Heart right ventricle (tissue), 16 donors: ENCODE measurements around the gene ZSWIM2. TPM values are rescaled to one million over a fixed set of nuclear protein-coding genes. Genes with fewer than 3 reads are reported as not detected.
"Not testable (repeated sequence)": the region's sequence is repeated elsewhere in the genome, so short reads cannot be mapped to it uniquely, and the experiment has no call there.

Experiments used
- ATAC-seq, 8 donors: fragments of 200-7000 bp; cut with Tn5 transposase; one replicate each; pipeline ENCODE4 v1.9.1; 2020; ENCODE audit warnings: mild to moderate bottlenecking in 8 of 8, moderate library complexity in 8 of 8, moderate number of reproducible peaks in 1 of 8
- DNase-seq, 2 donors: peaks; one replicate each; pipeline ENCODE4 v3.0.0-alpha.2; 2020
- H3K27ac ChIP-seq, 10 donors: fragments of 200-600 bp; sonication (generic) in 2 of 10; one replicate each; pipeline versions ENCODE4 v1.5.0 to v1.8.0; 2020 to 2022; ENCODE audit warnings: mild to moderate bottlenecking in 3 of 10
- H3K27me3 ChIP-seq, 7 donors: fragments of 200-600 bp; one replicate each; pipeline ENCODE4 v1.8.0; 2021 to 2022; ENCODE audit warnings: mild to moderate bottlenecking in 2 of 7
- H3K36me3 ChIP-seq, 9 donors: fragments of 200-600 bp; sonication (generic) in 1 of 9; one replicate each; pipeline versions ENCODE4 v1.5.0 to v1.8.0; 2020 to 2022; ENCODE audit warnings: mild to moderate bottlenecking in 2 of 9
- H3K4me1 ChIP-seq, 9 donors: fragments of 200-600 bp; sonication (generic) in 1 of 9; one replicate each; pipeline versions ENCODE4 v1.5.0 to v1.8.0; 2020 to 2022; ENCODE audit warnings: mild to moderate bottlenecking in 4 of 9
- H3K4me3 ChIP-seq, 10 donors: fragments of 200-600 bp; sonication (generic) in 2 of 10; one replicate each; pipeline versions ENCODE4 v1.5.0 to v1.8.0; 2020 to 2022; ENCODE audit warnings: mild to moderate bottlenecking in 7 of 10, moderate library complexity in 2 of 10
- H3K9me3 ChIP-seq, 11 donors: fragments of 200-600 bp in 10 of 11; sonication (generic) in 2 of 11; one replicate each; pipeline versions ENCODE4 v1.5.0 to v1.8.0; 2013 to 2022; ENCODE audit warnings: mild to moderate bottlenecking in 2 of 11, control low read depth in 1 of 11, moderate library complexity in 1 of 11
- CTCF ChIP-seq, 9 donors: fragments of 200-600 bp; sonication (generic) in 2 of 9; IDR thresholded peaks; one replicate each; pipeline versions ENCODE4 v1.5.0 to v1.8.0; 2021 to 2022; ENCODE audit warnings: antibody characterized with exemption in 9 of 9, mild to moderate bottlenecking in 5 of 9, moderate library complexity in 1 of 9
- WGBS, 2 donors: extraction: QIAGEN DNeasy Blood & Tissue Kit; methylation state at CpG; one replicate each; pipeline ENCODE4 v1.1.7; 2013; ENCODE audit warnings: inconsistent platforms in 1 of 2; 5-methylcytosine and 5-hydroxymethylcytosine counted together
- intact Hi-C, 10 donors: fragments of 100-400 bp; cut with DNase I; formaldehyde crosslinking; loops; one replicate each; pipeline versions ENCODE4 v1.11.1 to v1.14.2; 2022
- polyA plus RNA-seq, 2 donors: library from polyadenylated mRNA; stranded (reverse); fragments of 200-250 nt; gene quantifications; one replicate each; pipeline ENCODE4 v1.2.3, GENCODE V29; 2013
- total RNA-seq, 10 donors: library from RNA; stranded (reverse); fragmentation: NEBNext Ultra II Directional in 3 of 10; extraction: Animal tissue kit (Norgen Biotek cat#: 25700) in 3 of 10; gene quantifications; one replicate each; pipeline versions ENCODE4 v1.2.1 to v1.2.4, GENCODE V29; 2021 to 2023
- donor health status: Arrhythmogenic right ventricular cardiomyopathy.
- donor health status: ischemic (EF 13 %, LVEDD 7.1; RV severe dilation, severe dysfunction).
- donor health status: healthy with polysubstance abuse.
- donor health status: DM: no; HTN: yes; CAD: no.
- donor health status: DM: no; HTN: no; CAD: no.
- donor health status: ischemic (EF 25% LVEDD 6.9; RV normal size, moderate dysfunction).
- donor health status: ischemic (EF 25% LVEDD 5.7; RV mildly dilated, moderate dysfunction).
- donor health status: healthy.
- donor health status: DM: yes; HTN: yes; CAD: no.
- donor health status: Ischemic cardiomyopathy.
- donor health status: ischemic (EF 35%, LVEDD 5.7; RV mildly dilated, moderate dysfunction).
- donor health status: nonischemic (EF 11% LVEDD 7.7; RV severe dilation, severe dysfunction).
- donor health status: DM: yes; HTN: yes; CAD: no.
- donor health status: PGD.
- donor health status: ischemic (EF 29% LVEDD 5.4; RV normal size, mild dysfunction).
- donor health status: nonischemic (EF 23%, LVEDD 6.1; RV moderate dilation, normal function).

Gene ZSWIM2
- total and polyA plus RNA-seq, 12 donors, result not detected

- Histone ChIP-seq H3K27me3 (no peaks in the 10 kb centered on the region), H3K4me3 (no peak overlapping the region), H3K36me3 (no peaks in the 10 kb centered on the region), H3K27ac (no peak overlapping the region), H3K9me3 (no peaks in the 10 kb centered on the region), H3K4me1 (no peaks in the 10 kb centered on the region)
- no peak for TF ChIP-seq CTCF (IDR thresholded peaks at IDR 0.05)
- 92 to 93% methylated on average over 2 of the region's 2 CpGs for WGBS, 2 donors
- ATAC-seq, result no peak
- intact Hi-C loops, result no loop called here
- no peak for DNase-seq
Measured at GRCh38 chr2:186827411-186827810, 21.6 kb downstream of the ZSWIM2 start.

DNA sequence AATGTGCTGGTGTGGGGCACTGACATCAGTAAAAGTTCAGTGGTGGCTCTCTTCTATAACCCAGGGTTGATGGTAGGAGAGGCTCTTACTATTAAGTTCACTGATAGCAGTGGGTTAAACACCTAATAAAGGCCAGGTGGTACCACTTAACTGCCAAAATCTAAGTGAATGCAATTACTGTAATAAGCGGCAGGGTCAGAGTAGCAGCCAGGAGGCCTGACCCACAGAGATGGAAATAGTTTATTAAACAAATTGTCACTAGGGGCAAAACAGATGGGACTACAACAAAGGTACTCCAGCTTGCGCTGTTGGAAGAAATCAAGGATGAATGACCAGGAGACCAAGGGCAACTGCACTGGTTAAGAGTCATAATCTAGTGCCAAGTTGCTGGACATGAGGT is 26.6 kb downstream of the ZSWIM2 start:
- intact Hi-C loops, result no loop called here
- no peak for TF ChIP-seq CTCF (IDR thresholded peaks at IDR 0.05)
- no peak for ATAC-seq
- no peaks in the 10 kb centered on the region for H3K4me1 ChIP-seq
- no peaks in the 10 kb centered on the region for H3K36me3 ChIP-seq
- H3K9me3 ChIP-seq, result peaks cover 0 to 7% (median 0%) of the 10 kb centered on the region in 11 donors
- H3K4me3 ChIP-seq, result no peak overlapping the region
- H3K27ac ChIP-seq, result no peak overlapping the region
- DNase-seq, result no peak
- 93 to 98% methylated on average over 2 of the region's 2 CpGs for WGBS, 2 donors
- no peaks in the 10 kb centered on the region for H3K27me3 ChIP-seq

DNA sequence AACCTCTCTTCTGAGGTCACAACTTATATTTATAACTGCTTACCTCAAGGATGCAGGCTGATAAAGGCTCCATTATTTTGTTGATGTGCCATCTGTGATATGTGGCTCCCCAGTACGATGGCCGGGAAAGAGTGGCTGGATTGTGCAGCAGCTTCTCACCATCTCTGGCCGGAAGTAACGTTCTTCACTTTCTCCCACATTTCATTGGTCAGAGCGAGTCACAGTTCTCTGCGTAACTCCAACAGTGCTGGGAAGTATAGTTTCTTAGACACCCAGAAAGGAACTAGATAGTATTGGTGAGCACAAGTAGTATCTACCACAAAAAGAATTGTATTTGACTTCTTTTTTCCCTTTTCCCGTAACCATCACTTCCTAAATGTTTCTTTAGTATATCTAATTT is 28.7 kb downstream of the ZSWIM2 start:
- Histone ChIP-seq H3K36me3 (no peaks in the 10 kb centered on the region), H3K4me3 (no peak overlapping the region), H3K4me1 (no peaks in the 10 kb centered on the region), H3K27ac (no peak overlapping the region), H3K9me3 (peaks cover 0 to 24% (median 0%) of the 10 kb centered on the region in 11 donors), H3K27me3 (no peaks in the 10 kb centered on the region)
- no peak for ATAC-seq
- intact Hi-C loops, result no loop called here
- no peak for TF ChIP-seq CTCF (IDR thresholded peaks at IDR 0.05)
- 80 to 85% methylated on average over 7 of the region's 7 CpGs for WGBS, 2 donors
- no peak for DNase-seq

DNA sequence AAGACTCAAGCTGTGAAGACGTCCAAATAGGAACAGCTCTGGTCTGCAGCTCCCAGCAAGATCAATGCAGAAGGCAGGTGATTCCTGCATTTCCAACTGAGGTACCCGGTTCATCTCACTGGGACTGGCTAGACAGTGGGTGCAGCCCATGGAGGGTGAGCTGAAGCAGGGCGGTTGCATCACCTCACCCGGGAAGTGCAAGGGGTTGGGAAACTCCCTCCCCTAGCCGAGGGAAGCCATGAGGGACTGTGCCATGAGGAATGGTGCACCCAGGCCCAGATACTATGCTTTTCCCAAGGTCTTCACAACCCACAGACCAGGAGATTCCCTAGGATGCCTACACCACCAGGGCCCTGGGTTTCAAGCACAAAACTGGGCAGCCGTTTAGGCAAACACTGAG is 37.2 kb downstream of the ZSWIM2 start:
- 89% methylated on average over 6 of the region's 6 CpGs for WGBS, 2 donors

GRCh38 chr2:186806591-186806990 is 42.4 kb downstream of the ZSWIM2 start:
- no peaks in the 10 kb centered on the region for H3K4me1 ChIP-seq
- no peaks in the 10 kb centered on the region for H3K36me3 ChIP-seq
- H3K9me3 ChIP-seq, result peaks cover 0 to 15% (median 0%) of the 10 kb centered on the region in 11 donors
- intact Hi-C loops, result no loop called here
- no peak overlapping the region for H3K27ac ChIP-seq
- ATAC-seq (no peak), DNase-seq (no peak)
- H3K4me3 ChIP-seq, result no peak overlapping the region
- H3K27me3 ChIP-seq, result no peaks in the 10 kb centered on the region
- TF ChIP-seq CTCF (IDR thresholded peaks at IDR 0.05), result no peak
- 89 to 97% methylated on average over 1 of the region's 1 CpG for WGBS, 2 donors

More for the DNA sequence above, 37.2 kb downstream of the ZSWIM2 start:
- H3K36me3 ChIP-seq, H3K4me1 ChIP-seq, H3K27ac ChIP-seq, intact Hi-C loops, H3K27me3 ChIP-seq, H3K4me3 ChIP-seq, ATAC-seq, DNase-seq: not testable (repeated sequence)
- peaks cover 0 to 11% (median 0%) of the 10 kb centered on the region in 11 donors for H3K9me3 ChIP-seq

- DNase-seq, H3K27me3 ChIP-seq, H3K4me1 ChIP-seq, intact Hi-C loops, H3K4me3 ChIP-seq, ATAC-seq, H3K36me3 ChIP-seq, H3K27ac ChIP-seq: not testable (repeated sequence)
- peaks cover 0 to 29% (median 0%) of the 10 kb centered on the region in 11 donors for H3K9me3 ChIP-seq
- WGBS, 2 donors, result 83 to 85% methylated on average over 1 of the region's 1 CpG
Measured at GRCh38 chr2:186798604-186799003, 50.4 kb downstream of the ZSWIM2 start.
